IMR-90 (cell line): ENCODE results near the gene CLBA1. TPM values are rescaled to one million over a fixed set of nuclear protein-coding genes. Genes with fewer than 3 reads are reported as not detected.

Experiments used
- ATAC-seq: fragments of 200-7000 bp; cut with Tn5 transposase; 2 replicates; pipeline ENCODE4 v1.9.1; 2020; ENCODE audit warnings: low read depth, mild to moderate bottlenecking, moderate library complexity
- BruUV-seq: library from RNA; stranded (reverse); fragments of 400-500 nt; replicated peaks from 2 replicates; lab custom pipeline; 2021; lab: Mats Ljungman, UMichigan
- CTCF ChIA-PET: fragments of 300-600 bp; formaldehyde crosslinking; extraction: SDS; loops from one replicate; lab custom pipeline; 2021; ENCODE audit warnings: antibody characterized with exemption; lab: Yijun Ruan, JAX
- POLR2A ChIA-PET: fragments of 300-600 bp; sonication (Branson Sonifier 250); formaldehyde crosslinking; loops from one replicate; lab custom pipeline; 2022; ENCODE audit warnings: antibody characterized with exemption; ENCODE audit not compliant: unreplicated experiment; lab: Charles Lee
- DNase-seq: peaks from one replicate; pipeline ENCODE4 v3.0.0; 2013
- H2AFZ ChIP-seq: replicated peaks from 2 replicates; pipeline ENCODE3; 2013; ENCODE audit warnings: low read length, mild to moderate bottlenecking; ENCODE audit not compliant: poor library complexity
- H2AK5ac ChIP-seq: 2 replicates; pipeline ENCODE4 v1.6.1; 2013; ENCODE audit warnings: low read depth, low read length, inconsistent platforms
- H2AK9ac ChIP-seq: replicated peaks from 2 replicates; pipeline ENCODE3; 2013; ENCODE audit warnings: mild to moderate bottlenecking, low read depth, low read length, moderate library complexity; ENCODE audit not compliant: poor library complexity
- H2BK120ac ChIP-seq: 2 replicates; pipeline ENCODE4 v1.6.1; 2013; ENCODE audit warnings: low read depth, low read length, inconsistent platforms
- H2BK15ac ChIP-seq: 3 replicates; pipeline ENCODE4 v1.6.1; 2013; ENCODE audit warnings: low read depth, low read length, inconsistent platforms
- H2BK20ac ChIP-seq: 2 replicates; pipeline ENCODE4 v1.6.1; 2013; ENCODE audit warnings: low read depth, mild to moderate bottlenecking, inconsistent platforms, low read length, moderate library complexity
- H2BK5ac ChIP-seq: 2 replicates; pipeline ENCODE4 v1.6.1; 2013; ENCODE audit warnings: mild to moderate bottlenecking, low read depth, low read length, inconsistent platforms; ENCODE audit not compliant: poor library complexity, severe bottlenecking
- H3K14ac ChIP-seq: replicated peaks from 2 replicates; pipeline ENCODE4 v1.6.1; 2013; ENCODE audit warnings: low read depth, low read length, inconsistent platforms
- H3K18ac ChIP-seq: 2 replicates; pipeline ENCODE4 v1.6.1; 2013; ENCODE audit warnings: low read depth, low read length, control low read depth
- H3K23ac ChIP-seq: 2 replicates; pipeline ENCODE4 v1.6.1; 2013; ENCODE audit warnings: low read depth, low read length, inconsistent platforms
- H3K27ac ChIP-seq: 2 replicates; pipeline ENCODE4 v1.5.1; 2013; ENCODE audit warnings: mild to moderate bottlenecking, control low read depth, low read length; ENCODE audit not compliant: insufficient read depth
- H3K27me3 ChIP-seq: 2 replicates; pipeline ENCODE4 v1.6.1; 2013; ENCODE audit warnings: low read length; ENCODE audit not compliant: control insufficient read depth, insufficient read depth
- H3K36me3 ChIP-seq: 2 replicates; pipeline ENCODE4 v1.6.1; 2013; ENCODE audit warnings: low read length, mixed read lengths; ENCODE audit not compliant: control insufficient read depth, insufficient read depth
- H3K4ac ChIP-seq: 2 replicates; pipeline ENCODE4 v1.6.1; 2013; ENCODE audit warnings: low read depth, low read length, inconsistent platforms
- H3K4me1 ChIP-seq: 2 replicates; pipeline ENCODE4 v1.6.1; 2013; ENCODE audit warnings: low read length, mixed read lengths; ENCODE audit not compliant: control insufficient read depth, insufficient read depth
- H3K4me2 ChIP-seq: 2 replicates; pipeline ENCODE4 v1.6.1; 2013; ENCODE audit warnings: low read depth, mild to moderate bottlenecking, control low read depth, low read length, moderate library complexity
- H3K4me3 ChIP-seq: 2 replicates; pipeline ENCODE4 v1.5.1; 2013; ENCODE audit warnings: low read depth, mild to moderate bottlenecking, control low read depth, low read length, moderate library complexity; ENCODE audit not compliant: insufficient read depth
- H3K56ac ChIP-seq: 2 replicates; pipeline ENCODE4 v1.6.1; 2013; ENCODE audit warnings: low read length, inconsistent platforms; ENCODE audit not compliant: insufficient read depth; ENCODE audit errors: extremely low read depth
- H3K79me1 ChIP-seq, 2 experiments: 2 replicates each; pipeline ENCODE4 v1.6.1; 2013; ENCODE audit warnings: low read length in 2 of 2, inconsistent platforms in 1 of 2, low read depth in 1 of 2
- H3K9ac ChIP-seq: 2 replicates; pipeline ENCODE4 v1.6.1; 2013; ENCODE audit warnings: low read depth, low read length, control low read depth
- H3K9me1 ChIP-seq: 2 replicates; pipeline ENCODE4 v1.6.1; 2013; ENCODE audit warnings: low read length, inconsistent platforms; ENCODE audit not compliant: insufficient read depth
- H3K9me3 ChIP-seq: 2 replicates; pipeline ENCODE4 v1.6.1; 2013; ENCODE audit warnings: low read length; ENCODE audit not compliant: control insufficient read depth, insufficient read depth
- H4K20me1 ChIP-seq: 2 replicates; pipeline ENCODE4 v1.6.1; 2013; ENCODE audit warnings: low read length, inconsistent platforms; ENCODE audit not compliant: insufficient read depth
- H4K5ac ChIP-seq: 2 replicates; pipeline ENCODE4 v1.6.1; 2013; ENCODE audit warnings: mild to moderate bottlenecking, low read depth, low read length, control low read depth
- H4K8ac ChIP-seq, 2 experiments: 2 replicates each; pipeline ENCODE4 v1.6.1; 2013; ENCODE audit warnings: low read depth in 2 of 2, low read length in 2 of 2, control low read depth in 1 of 2, inconsistent platforms in 1 of 2
- H4K91ac ChIP-seq: 2 replicates; pipeline ENCODE4 v1.6.1; 2013; ENCODE audit warnings: low read depth, low read length, inconsistent platforms; ENCODE audit not compliant: insufficient read depth
- BHLHE40 ChIP-seq: fragments of 150-350 bp; IDR thresholded peaks from 2 replicates; pipeline ENCODE4 v1.6.1; 2016; ENCODE audit warnings: mild to moderate bottlenecking, low read depth, low read length
- FOS ChIP-seq: fragments of 150-350 bp; IDR thresholded peaks from 2 replicates; pipeline ENCODE4 v1.6.1; 2016; ENCODE audit warnings: low read depth, low read length
- MXI1 ChIP-seq: IDR thresholded peaks from 2 replicates; pipeline ENCODE4 v1.6.1; 2012; ENCODE audit warnings: low read depth, mild to moderate bottlenecking, low read length, moderate library complexity, borderline replicate concordance
- RAD21 ChIP-seq: IDR thresholded peaks from 2 replicates; pipeline ENCODE4 v1.6.1; 2012; ENCODE audit warnings: low read length, improper control_type of control experiment
- WGBS, 2 experiments: methylation state at CpG; one replicate each; pipeline versions ENCODE4 v1.1.5 to v1.1.7; 2013; ENCODE audit warnings: missing lambda C conversion rate in 2 of 2; ENCODE audit not compliant: insufficient read length in 1 of 2; ENCODE audit errors: extremely low coverage in 2 of 2; 5-methylcytosine and 5-hydroxymethylcytosine counted together
- dilution Hi-C: fragments of 300-500 bp; cut with HindIII; formaldehyde crosslinking; loops from one replicate; pipeline ENCODE4 v1.14.3; 2018; ENCODE audit warnings: low sequenced_read_pairs; ENCODE audit not compliant: unreplicated experiment
- in situ Hi-C: fragments of 300-500 bp; cut with MboI; formaldehyde crosslinking; loops from 3 replicates; pipeline ENCODE4 v1.14.3; 2019; ENCODE audit warnings: low sequenced_read_pairs, inconsistent platforms, mixed read lengths
- intact Hi-C: fragments of 100-400 bp; cut with micrococcal nuclease; formaldehyde crosslinking; loops from 2 replicates; pipeline ENCODE4 v1.10.0; 2022
- polyA plus RNA-seq, 3 experiments: library from polyadenylated mRNA; depleted of rRNA; stranded (reverse); fragments of >200 nt; gene quantifications; 2 replicates each; pipeline ENCODE4 v1.2.3, GENCODE V29; 2012; ENCODE audit warnings: low replicate concordance in 1 of 3
- total RNA-seq: library from RNA; depleted of rRNA; stranded (reverse); fragments of >200 nt; gene quantifications from 2 replicates; pipeline ENCODE4 v1.2.3, GENCODE V29; 2012

CLBA1 gene
- total and polyA plus RNA-seq, 2 of the 4 experiments (the other 2 are of a cell fraction), result 2.7 to 6.2 TPM

DNA sequence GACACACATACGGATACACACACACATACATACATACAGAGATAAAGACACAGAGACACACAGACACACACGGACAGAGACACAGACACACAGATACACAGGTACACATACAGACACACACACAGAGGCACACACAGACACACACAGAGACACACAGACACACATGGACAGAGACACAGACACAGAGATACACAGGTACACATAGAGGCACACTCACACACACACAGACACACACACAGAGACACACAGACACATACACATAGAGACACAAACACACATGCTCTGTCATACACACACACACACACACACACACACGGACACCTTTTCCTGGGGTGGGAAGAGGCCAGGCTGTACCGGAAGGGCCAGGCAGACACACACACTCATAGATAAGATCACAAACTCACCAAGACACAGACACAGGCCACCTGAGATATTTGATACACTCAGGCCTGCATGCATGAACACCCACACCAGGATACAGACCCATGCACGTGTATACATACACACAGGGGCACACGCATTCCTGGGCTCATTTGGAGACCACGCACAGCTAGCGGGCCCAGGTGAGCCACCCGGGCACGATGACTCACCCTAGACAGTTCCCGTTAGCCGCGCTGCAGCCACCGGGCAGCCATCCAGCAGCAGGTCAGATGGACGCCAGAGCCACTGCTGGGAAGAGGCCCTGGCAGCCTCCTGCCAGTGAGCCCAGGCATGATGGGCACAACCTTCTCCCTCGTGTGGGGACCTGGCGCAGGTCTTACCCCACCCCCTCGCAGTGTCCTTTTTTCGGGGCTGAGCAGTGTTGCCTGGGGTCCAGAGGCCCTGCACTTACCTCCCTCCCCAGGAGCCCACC, 5.6 kb upstream of the CLBA1 start:
- 0 out of 2 replicates have a peak, but pooled peaks cover 3% of the 10 kb centered on the region for H4K20me1 ChIP-seq
- H3K9ac ChIP-seq, result no peak overlapping the region
- H2AFZ ChIP-seq, result peak overlapping the region; percentile 50
- intact Hi-C loops (no loop called here), in situ Hi-C loops (no loop called here), dilution Hi-C loops (no loop called here)
- peak overlapping the region; percentile 31 for H3K23ac ChIP-seq
- H2BK120ac ChIP-seq, result 0 out of 2 replicates have a peak overlapping the region, but pooled peaks have one; percentile 31
- 67% methylated on average over 12 of the region's 19 CpGs; no CpG with 5 or more reads in 1 of the 2 experiments for WGBS, 2 experiments
- peak overlapping the region; percentile 75; the same call in 1 of the 2 replicates for H3K14ac ChIP-seq
- H4K91ac ChIP-seq, result no peak overlapping the region
- H4K5ac ChIP-seq, result no peak overlapping the region
- no peak overlapping the region for H3K18ac ChIP-seq
- H3K27ac ChIP-seq, result no peak overlapping the region
- ATAC-seq, result no peak
- H3K27me3 ChIP-seq, result no peaks in the 10 kb centered on the region
- CTCF ChIA-PET, result interaction anchor here (0.6 kb wide), 1 partner anchor 33 kb away, joined by 3 read pairs; no protein-coding TSS in a partner anchor
- H3K4me1 ChIP-seq, result peaks cover 10% of the 10 kb centered on the region; the same call in 1 of the 2 replicates
- no peaks in the 10 kb centered on the region for H3K36me3 ChIP-seq
- H3K9me1 ChIP-seq, result 0 out of 2 replicates have a peak, but pooled peaks cover 3% of the 10 kb centered on the region
- no peak overlapping the region for H2BK20ac ChIP-seq
- H3K56ac ChIP-seq, result no peak overlapping the region; the same call in 1 of the 2 replicates
- H2BK5ac ChIP-seq, result peak overlapping the region; percentile 36
- no peak overlapping the region for H4K8ac ChIP-seq
- no TSS peak for BruUV-seq
- no peaks in the 10 kb centered on the region for H3K79me1 ChIP-seq
- H3K4ac ChIP-seq, result 0 out of 2 replicates have a peak overlapping the region, but pooled peaks have one; percentile 16
- H2AK9ac ChIP-seq, result peak overlapping the region; percentile 26
- POLR2A ChIA-PET, result no interaction called here
- 0 out of 3 replicates have a peak overlapping the region, but pooled peaks have one; percentile 76 for H2BK15ac ChIP-seq
- H3K4me3 ChIP-seq, result no peak overlapping the region
- TF ChIP-seq MXI1 (0 out of 2 replicates have a peak, but pooled peaks have one; percentile 23), FOS (0 out of 2 replicates have a peak, but pooled peaks have one; percentile 30), RAD21 (no peak), BHLHE40 (0 out of 2 replicates have a peak, but pooled peaks have one; percentile 16)
- H3K4me2 ChIP-seq, result no peak overlapping the region
- DNase-seq, result peak; percentile 38
- peak overlapping the region; percentile 66; the same call in 1 of the 2 replicates for H2AK5ac ChIP-seq
- H3K9me3 ChIP-seq, result no peaks in the 10 kb centered on the region
